Astrocyte (in vitro differentiated cells and primary cell): ENCODE data around the gene RNF217. TPM values are rescaled to one million over a fixed set of nuclear protein-coding genes. Genes with fewer than 3 reads are reported as not detected.

Experiments used
- DNase-seq: peaks from one replicate; pipeline ENCODE4 v3.0.0-alpha.2; 2010; ENCODE audit warnings: low read depth
- FAIRE-seq: peaks from 2 replicates; lab custom pipeline; 2011; peaks lifted over from hg19 to GRCh38; lab: Jason Lieb, UNC
- H2AFZ ChIP-seq: 2 replicates; pipeline ENCODE4 v1.6.0; 2012; ENCODE audit warnings: low read depth, low read length, inconsistent platforms
- H3K27ac ChIP-seq: 2 replicates; pipeline ENCODE4 v1.5.1; 2011; ENCODE audit warnings: low read depth, low read length, inconsistent platforms
- H3K27me3 ChIP-seq: 2 replicates; pipeline ENCODE4 v1.6.0; 2011; ENCODE audit warnings: low read length, inconsistent platforms; ENCODE audit not compliant: insufficient read depth
- H3K36me3 ChIP-seq: 2 replicates; pipeline ENCODE4 v1.5.1; 2011; ENCODE audit warnings: low read length, inconsistent platforms; ENCODE audit not compliant: insufficient read depth
- H3K4me1 ChIP-seq: 2 replicates; pipeline ENCODE4 v1.5.1; 2011; ENCODE audit warnings: low read length, inconsistent platforms; ENCODE audit not compliant: insufficient read depth
- H3K4me2 ChIP-seq: 2 replicates; pipeline ENCODE4 v1.6.0; 2012; ENCODE audit warnings: low read length, inconsistent platforms
- H3K4me3 ChIP-seq: 2 replicates; pipeline ENCODE4 v1.5.1; 2011; ENCODE audit warnings: low read depth, mild to moderate bottlenecking, low read length, inconsistent platforms; ENCODE audit not compliant: insufficient read depth
- H3K79me2 ChIP-seq: 2 replicates; pipeline ENCODE4 v1.6.0; 2012; ENCODE audit warnings: mild to moderate bottlenecking, low read length, inconsistent platforms; ENCODE audit not compliant: insufficient read depth
- H3K9ac ChIP-seq: 2 replicates; pipeline ENCODE4 v1.6.0; 2012; ENCODE audit warnings: mild to moderate bottlenecking, low read length, inconsistent platforms
- H3K9me3 ChIP-seq: 2 replicates; pipeline ENCODE4 v1.5.1; 2012; ENCODE audit warnings: low read depth, mild to moderate bottlenecking, low read length, inconsistent platforms; ENCODE audit not compliant: insufficient read depth
- H4K20me1 ChIP-seq: 2 replicates; pipeline ENCODE4 v1.6.0; 2012; ENCODE audit warnings: low read length, inconsistent platforms; ENCODE audit not compliant: insufficient read depth
- H3K27ac Mint-ChIP-seq: one replicate; pipeline ENCODE4 v1.8.0; 2021; ENCODE audit warnings: mild to moderate bottlenecking, mixed read lengths; ENCODE audit not compliant: unreplicated experiment
- H3K27me3 Mint-ChIP-seq: one replicate; pipeline ENCODE4 v1.8.0; 2021; ENCODE audit warnings: low read depth, mixed read lengths; ENCODE audit not compliant: unreplicated experiment
- H3K36me3 Mint-ChIP-seq: one replicate; pipeline ENCODE4 v1.8.0; 2021; ENCODE audit warnings: low read depth, mixed read lengths; ENCODE audit not compliant: unreplicated experiment
- H3K4me1 Mint-ChIP-seq: one replicate; pipeline ENCODE4 v1.8.0; 2021; ENCODE audit warnings: low read depth, mixed read lengths; ENCODE audit not compliant: unreplicated experiment
- H3K4me3 Mint-ChIP-seq: one replicate; pipeline ENCODE4 v1.8.0; 2021; ENCODE audit warnings: mild to moderate bottlenecking, moderate library complexity, mixed read lengths; ENCODE audit not compliant: unreplicated experiment
- H3K9me3 Mint-ChIP-seq: one replicate; pipeline ENCODE4 v1.8.0; 2021; ENCODE audit warnings: mild to moderate bottlenecking, mixed read lengths; ENCODE audit not compliant: unreplicated experiment
- EZH2 ChIP-seq: IDR thresholded peaks from 2 replicates; pipeline ENCODE4 v1.6.1; 2012; ENCODE audit warnings: mild to moderate bottlenecking, low read length, inconsistent platforms; ENCODE audit not compliant: insufficient read depth
- total RNA-seq: library from RNA; stranded (reverse); gene quantifications from 2 replicates; pipeline ENCODE4 v1.2.1, GENCODE V29; 2021
- TF ChIP-seq, protein P1 (sequence below): IDR thresholded peaks from 2 replicates; pipeline ENCODE4 v1.5.1; 2011; ENCODE audit warnings: low read depth, mild to moderate bottlenecking, inconsistent platforms, low read length, moderate library complexity; ENCODE audit not compliant: insufficient read depth

The RNF217 gene
- total RNA-seq, 1 donor from 2014 or later = 49.4 TPM

DNA sequence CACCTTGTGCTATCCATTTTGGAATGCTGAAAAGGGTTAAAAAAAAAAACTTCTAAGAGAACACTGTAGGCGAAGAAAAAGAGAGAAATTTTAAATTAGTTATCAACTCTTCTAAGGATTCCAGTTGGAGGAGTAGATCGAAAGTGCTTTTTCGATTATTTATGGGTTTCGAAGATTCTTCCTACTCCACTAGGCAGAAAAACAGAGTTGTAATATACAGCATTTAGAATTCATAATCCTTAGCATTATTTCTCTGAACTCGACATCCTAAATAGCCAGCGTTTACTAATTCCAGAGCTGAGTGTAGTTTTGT is 817 bp upstream of the RNF217 start:
- no peak for TF ChIP-seq EZH2
- TF ChIP-seq, protein P1, sequence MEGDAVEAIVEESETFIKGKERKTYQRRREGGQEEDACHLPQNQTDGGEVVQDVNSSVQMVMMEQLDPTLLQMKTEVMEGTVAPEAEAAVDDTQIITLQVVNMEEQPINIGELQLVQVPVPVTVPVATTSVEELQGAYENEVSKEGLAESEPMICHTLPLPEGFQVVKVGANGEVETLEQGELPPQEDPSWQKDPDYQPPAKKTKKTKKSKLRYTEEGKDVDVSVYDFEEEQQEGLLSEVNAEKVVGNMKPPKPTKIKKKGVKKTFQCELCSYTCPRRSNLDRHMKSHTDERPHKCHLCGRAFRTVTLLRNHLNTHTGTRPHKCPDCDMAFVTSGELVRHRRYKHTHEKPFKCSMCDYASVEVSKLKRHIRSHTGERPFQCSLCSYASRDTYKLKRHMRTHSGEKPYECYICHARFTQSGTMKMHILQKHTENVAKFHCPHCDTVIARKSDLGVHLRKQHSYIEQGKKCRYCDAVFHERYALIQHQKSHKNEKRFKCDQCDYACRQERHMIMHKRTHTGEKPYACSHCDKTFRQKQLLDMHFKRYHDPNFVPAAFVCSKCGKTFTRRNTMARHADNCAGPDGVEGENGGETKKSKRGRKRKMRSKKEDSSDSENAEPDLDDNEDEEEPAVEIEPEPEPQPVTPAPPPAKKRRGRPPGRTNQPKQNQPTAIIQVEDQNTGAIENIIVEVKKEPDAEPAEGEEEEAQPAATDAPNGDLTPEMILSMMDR = no peak
- Mint-ChIP-seq H3K27ac (peak overlapping the region; percentile 94), H3K36me3 (peaks cover 5% of the 10 kb centered on the region), H3K27me3 (no peaks in the 10 kb centered on the region), H3K9me3 (peaks cover 2% of the 10 kb centered on the region), H3K4me3 (peak overlapping the region; percentile 92), H3K4me1 (peaks cover 27% of the 10 kb centered on the region)
- DNase-seq (no peak), FAIRE-seq (no peak)
- Histone ChIP-seq H3K4me1 (peaks cover 27% of the 10 kb centered on the region), H4K20me1 (peaks cover 20% of the 10 kb centered on the region), H3K9ac (peak overlapping the region; percentile 94), H3K9me3 (no peaks in the 10 kb centered on the region), H3K27me3 (no peaks in the 10 kb centered on the region), H3K36me3 (no peaks in the 10 kb centered on the region), H3K27ac (peak overlapping the region; percentile 87), H3K79me2 (peaks cover 53% of the 10 kb centered on the region), H3K4me3 (peak overlapping the region; percentile 80), H3K4me2 (peak overlapping the region; percentile 88), H2AFZ (peak overlapping the region; percentile 70)

DNA sequence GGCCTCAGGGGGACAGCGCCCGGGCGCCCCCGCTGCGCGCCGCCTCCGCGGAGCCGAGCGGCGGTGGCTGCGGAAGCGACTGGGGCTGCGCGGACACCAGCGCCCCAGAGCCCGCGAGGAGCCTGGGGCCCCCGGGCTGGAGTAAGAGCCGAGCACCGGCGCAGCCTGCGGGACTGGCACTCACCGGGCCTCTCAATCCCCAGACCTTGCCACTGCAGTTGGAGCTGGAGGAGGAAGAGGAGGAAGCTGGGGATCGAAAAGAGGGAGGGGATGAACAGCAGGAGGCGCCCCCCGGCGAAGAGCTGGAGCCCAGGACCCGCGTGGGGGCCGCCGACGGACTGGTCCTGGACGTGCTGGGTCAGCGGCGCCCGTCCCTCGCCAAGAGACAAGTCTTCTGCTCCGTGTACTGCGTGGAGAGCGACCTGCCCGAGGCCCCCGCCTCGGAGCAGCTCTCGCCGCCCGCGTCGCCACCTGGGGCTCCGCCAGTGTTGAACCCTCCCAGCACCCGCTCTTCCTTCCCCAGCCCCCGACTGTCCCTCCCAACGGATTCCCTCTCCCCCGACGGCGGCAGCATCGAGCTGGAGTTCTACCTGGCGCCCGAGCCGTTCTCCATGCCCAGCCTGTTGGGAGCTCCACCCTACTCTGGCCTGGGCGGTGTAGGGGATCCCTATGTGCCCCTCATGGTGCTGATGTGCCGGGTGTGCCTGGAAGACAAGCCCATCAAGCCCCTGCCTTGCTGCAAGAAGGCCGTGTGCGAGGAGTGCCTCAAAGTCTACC is 590 bp downstream of the RNF217 start:
- Histone ChIP-seq H3K27me3 (no peaks in the 10 kb centered on the region), H3K36me3 (peaks cover 7% of the 10 kb centered on the region), H3K9me3 (no peaks in the 10 kb centered on the region), H3K4me2 (peak overlapping the region; percentile 88), H3K4me3 (peak overlapping the region; percentile 80), H4K20me1 (peaks cover 31% of the 10 kb centered on the region), H3K4me1 (peaks cover 37% of the 10 kb centered on the region), H2AFZ (peak overlapping the region; percentile 70), H3K9ac (peak overlapping the region; percentile 94), H3K79me2 (peaks cover 64% of the 10 kb centered on the region), H3K27ac (peak overlapping the region; percentile 87)
- Mint-ChIP-seq H3K27ac (peak overlapping the region; percentile 86), H3K4me3 (peak overlapping the region; percentile 95), H3K27me3 (no peaks in the 10 kb centered on the region), H3K4me1 (peaks cover 30% of the 10 kb centered on the region), H3K9me3 (no peaks in the 10 kb centered on the region), H3K36me3 (peaks cover 5% of the 10 kb centered on the region)
- TF ChIP-seq, protein P1 = no peak
- TF ChIP-seq EZH2 = no peak
- peak; percentile 24 for DNase-seq
- no peak for FAIRE-seq

DNA sequence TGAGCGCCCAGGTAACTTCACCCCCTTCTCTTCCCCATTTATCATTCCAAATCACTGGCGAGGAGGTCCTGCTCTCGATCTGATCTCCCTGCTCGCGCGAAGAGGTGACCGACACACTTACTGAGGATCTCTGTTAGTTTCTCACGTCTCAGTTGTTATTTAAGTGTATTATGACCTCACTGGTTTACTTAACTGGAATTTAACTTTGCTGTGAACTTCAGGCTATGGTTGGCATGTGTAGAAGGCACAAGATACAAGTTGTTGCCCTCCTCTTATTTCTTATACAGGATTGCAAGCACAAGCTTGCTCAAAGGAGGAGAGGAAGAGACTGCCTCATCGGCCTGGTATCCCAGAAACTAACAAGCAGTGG is 1.2 kb downstream of the RNF217 start:
- no peak for TF ChIP-seq EZH2
- TF ChIP-seq, protein P1 = no peak
- Histone ChIP-seq H3K36me3 (peaks cover 7% of the 10 kb centered on the region), H2AFZ (no peak overlapping the region), H3K27me3 (no peaks in the 10 kb centered on the region), H3K4me3 (peak overlapping the region; percentile 80), H3K4me2 (peak overlapping the region; percentile 88), H3K4me1 (peaks cover 37% of the 10 kb centered on the region), H3K9ac (peak overlapping the region; percentile 94), H3K79me2 (peaks cover 70% of the 10 kb centered on the region), H3K9me3 (no peaks in the 10 kb centered on the region), H4K20me1 (peaks cover 36% of the 10 kb centered on the region), H3K27ac (peak overlapping the region; percentile 87)
- DNase-seq (peak; percentile 58), FAIRE-seq (no peak)
- no peaks in the 10 kb centered on the region for H3K27me3 Mint-ChIP-seq
- no peaks in the 10 kb centered on the region for H3K9me3 Mint-ChIP-seq
- H3K4me1 Mint-ChIP-seq = peaks cover 32% of the 10 kb centered on the region
- H3K4me3 Mint-ChIP-seq = peak overlapping the region; percentile 95
- H3K27ac Mint-ChIP-seq = peak overlapping the region; percentile 86
- peaks cover 5% of the 10 kb centered on the region for H3K36me3 Mint-ChIP-seq
